NOMO-1 (cell line): Measurements from ENCODE around the gene STKLD1.
"Not testable (repeated sequence)": the region's sequence is repeated elsewhere in the genome, so short reads cannot be mapped to it uniquely, and the experiment has no call there.

ENCODE experiments used
- DNase-seq, 2 experiments: peaks; one replicate each; lab custom pipeline; 2025; ENCODE audit not compliant: unreplicated experiment in 2 of 2; lab: John Stamatoyannopoulos, UW

Gene STKLD1

GRCh38 chr9:133436681-133437080 is 60.5 kb downstream of the STKLD1 start:
- no peak for DNase-seq

- no peak for DNase-seq
Observed at GRCh38 chr9:133437753-133438531, 61.8 kb downstream of the STKLD1 start.

GRCh38 chr9:133439337-133439736 is 63.2 kb downstream of the STKLD1 start:
- no peak for DNase-seq

GRCh38 chr9:133440874-133441273 is 64.7 kb downstream of the STKLD1 start:
- DNase-seq = no peak

GRCh38 chr9:133441571-133441970 is 65.4 kb downstream of the STKLD1 start:
- DNase-seq = no peak

- no peak for DNase-seq
Observed at GRCh38 chr9:133443248-133443647, 67.1 kb downstream of the STKLD1 start.

GRCh38 chr9:133443982-133444381 is 67.8 kb downstream of the STKLD1 start:
- no peak for DNase-seq

- DNase-seq = no peak
Observed at GRCh38 chr9:133445293-133445969, 69.3 kb downstream of the STKLD1 start.

GRCh38 chr9:133448487-133448972 is 72.4 kb downstream of the STKLD1 start:
- DNase-seq = no peak

- DNase-seq = no peak
Observed at GRCh38 chr9:133449760-133450159, 73.6 kb downstream of the STKLD1 start.

- DNase-seq = not testable (repeated sequence)
Observed at GRCh38 chr9:133451865-133452264, 75.7 kb downstream of the STKLD1 start.

- DNase-seq = no peak
Observed at GRCh38 chr9:133452562-133452961, 76.4 kb downstream of the STKLD1 start.

- no peak for DNase-seq
Observed at GRCh38 chr9:133453651-133454050, 77.5 kb downstream of the STKLD1 start.

GRCh38 chr9:133454325-133454724 is 78.2 kb downstream of the STKLD1 start:
- no peak for DNase-seq

- no peak for DNase-seq
Observed at GRCh38 chr9:133454943-133455673, 78.9 kb downstream of the STKLD1 start.
